Stimulated activated CD4-positive, alpha-beta T cell treated with anti-CD3 and anti-CD28 coated beads, Interleukin-12 subunit alpha, Interleukin-12 subunit beta, amount 100 ng/mL, for 24 hours (primary cell): Measurements from ENCODE around the gene PKNOX2.

Source experiments
- DNase-seq, 2 experiments: peaks; one replicate each; pipeline ENCODE4 v3.0.0-alpha.2; 2020; ENCODE audit warnings: low read depth in 2 of 2

The PKNOX2 gene

DNA sequence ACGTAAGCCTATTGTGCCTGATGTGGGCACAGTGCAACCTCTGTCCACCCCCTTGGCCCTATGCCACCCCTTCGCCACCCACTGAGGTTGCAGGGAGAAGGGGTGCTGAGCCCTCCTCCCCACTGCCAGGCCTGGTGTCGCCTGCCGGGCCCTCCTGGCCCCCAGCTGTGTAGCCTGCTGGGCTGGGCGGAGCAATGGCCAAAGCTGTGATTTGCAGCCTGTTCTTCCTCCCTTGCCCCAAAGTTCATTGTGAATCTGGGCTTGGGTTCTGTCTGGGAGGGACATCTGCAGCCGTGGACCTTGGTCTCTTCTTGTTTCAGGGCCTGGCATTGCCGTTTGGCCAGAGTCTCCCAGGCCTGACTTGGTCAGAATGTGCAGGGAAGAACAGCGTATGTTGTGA, 121.9 kb downstream of the PKNOX2 start:
- no peak for DNase-seq

DNA sequence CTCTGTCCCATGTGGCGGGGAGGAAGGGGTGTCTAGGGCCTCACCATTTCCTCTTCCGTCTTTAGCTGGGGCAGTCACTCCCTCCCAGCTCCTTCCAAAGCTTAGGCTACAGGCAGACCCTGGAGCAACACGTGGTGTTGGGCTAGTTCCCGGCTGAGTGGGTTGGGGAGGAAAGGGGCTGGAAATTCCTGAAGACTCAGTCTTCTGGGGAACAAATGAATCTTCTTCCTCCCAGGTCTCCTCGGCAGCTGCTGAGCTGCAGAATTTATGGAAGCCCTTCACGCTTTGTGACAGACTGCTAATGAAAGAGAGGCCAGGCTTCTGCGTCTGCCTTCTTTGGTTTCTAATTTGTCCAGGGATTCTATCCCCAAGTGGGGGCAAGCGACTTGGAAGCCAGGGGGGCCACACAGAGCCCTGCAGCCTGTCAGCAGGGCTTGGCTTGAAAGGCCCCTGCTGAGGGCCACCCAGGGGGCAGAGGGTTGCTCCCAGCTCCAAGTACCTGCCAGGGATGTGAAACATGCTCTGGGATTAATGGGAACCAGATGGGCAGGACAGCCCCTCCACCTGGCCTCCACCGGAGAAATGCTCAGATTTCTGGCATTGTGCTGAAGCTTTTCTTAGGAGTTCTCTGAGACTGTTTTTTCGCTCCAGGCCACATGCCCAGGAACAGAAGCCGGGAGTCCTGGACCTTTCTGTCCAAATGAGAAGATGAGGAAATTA, 123.1 kb downstream of the PKNOX2 start:
- no peak for DNase-seq

DNA sequence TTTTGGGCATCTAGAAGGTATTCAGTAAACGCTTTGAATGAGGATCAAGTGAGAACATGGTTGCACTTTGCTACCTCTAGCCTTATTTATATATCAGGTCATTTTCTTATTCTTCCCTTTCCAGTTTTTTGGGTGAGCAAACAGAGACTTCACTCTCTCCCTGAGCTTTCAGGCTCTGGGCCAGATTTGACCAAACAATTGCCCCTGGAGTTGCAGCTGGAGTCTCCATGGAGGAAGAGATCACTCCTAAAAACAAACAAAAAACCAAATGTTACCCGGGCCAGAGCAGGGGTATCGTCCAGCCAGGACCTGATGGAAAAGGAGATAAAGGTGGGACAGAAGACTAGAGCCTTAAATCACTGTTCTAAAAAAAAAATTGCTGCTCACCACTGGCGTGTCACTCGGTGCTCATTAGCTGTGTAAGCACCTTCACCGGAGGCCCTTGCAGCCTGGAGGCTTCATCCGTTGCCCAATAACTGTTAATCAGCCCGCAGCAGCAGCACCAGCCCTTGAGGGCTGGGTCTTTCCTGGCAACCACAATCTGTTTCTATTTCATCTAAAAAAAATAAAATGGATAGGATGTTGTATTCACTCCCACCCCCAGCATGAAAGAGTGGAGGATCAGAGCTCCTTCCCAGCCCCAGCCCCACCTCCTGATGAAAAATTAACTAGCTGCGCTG, 125.0 kb downstream of the PKNOX2 start:
- no peak for DNase-seq

DNA sequence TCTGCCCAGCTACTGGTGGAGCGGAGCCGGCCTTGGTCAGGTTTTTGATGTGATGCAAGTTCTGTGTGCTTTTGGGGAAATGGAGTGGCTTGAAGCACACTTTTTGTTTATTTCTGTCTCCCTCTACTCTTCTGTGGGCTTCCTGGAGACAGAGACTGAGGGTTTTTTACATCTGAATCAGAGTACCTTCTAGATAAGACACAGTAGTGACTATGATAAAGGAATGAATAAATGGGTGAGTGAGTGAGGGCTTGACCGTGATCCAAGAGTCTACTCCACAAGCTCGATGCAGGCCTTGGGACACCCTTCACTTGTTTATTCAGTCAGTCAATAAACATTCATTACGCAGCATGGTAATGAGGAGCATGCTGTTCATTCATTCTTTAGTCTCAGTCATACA, 125.7 kb downstream of the PKNOX2 start:
- no peak for DNase-seq

DNA sequence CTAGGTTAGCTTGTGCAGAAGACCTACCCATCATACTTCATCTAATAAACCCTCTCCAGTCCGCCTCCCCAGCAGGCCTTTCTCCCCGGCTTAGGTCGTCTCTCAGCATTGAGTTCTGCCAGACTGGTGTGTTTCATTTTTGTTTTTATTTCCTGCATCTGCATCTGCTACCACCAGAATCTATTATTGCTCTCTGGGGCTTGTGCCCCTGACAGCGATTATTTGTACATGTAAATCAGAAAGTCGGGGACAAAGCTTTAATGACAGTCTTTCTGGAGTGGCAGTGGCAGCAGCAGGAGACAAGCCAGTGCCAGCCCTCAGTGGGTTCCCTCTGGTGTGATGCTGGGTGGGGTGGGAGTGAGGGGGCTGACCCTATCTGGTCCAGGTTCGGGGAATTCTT, 127.5 kb downstream of the PKNOX2 start:
- no peak for DNase-seq

DNA sequence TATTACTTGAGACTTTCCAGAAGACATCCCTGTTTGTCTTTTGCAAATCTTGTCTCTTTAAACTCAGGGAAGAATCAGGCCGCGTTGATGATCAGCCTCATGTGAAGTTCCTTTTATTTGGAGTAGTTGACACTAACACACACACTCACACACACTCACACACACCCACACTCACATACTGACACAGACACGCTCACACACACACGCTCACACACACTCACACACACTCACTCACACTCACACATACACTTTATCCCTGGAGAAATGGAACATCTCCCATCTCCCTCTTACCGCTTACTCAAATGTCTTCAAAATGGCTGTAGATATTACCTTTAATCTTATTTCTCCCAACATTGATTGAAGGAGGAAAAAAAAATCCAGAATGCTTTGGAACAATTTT, 129.0 kb downstream of the PKNOX2 start:
- DNase-seq, result no peak

DNA sequence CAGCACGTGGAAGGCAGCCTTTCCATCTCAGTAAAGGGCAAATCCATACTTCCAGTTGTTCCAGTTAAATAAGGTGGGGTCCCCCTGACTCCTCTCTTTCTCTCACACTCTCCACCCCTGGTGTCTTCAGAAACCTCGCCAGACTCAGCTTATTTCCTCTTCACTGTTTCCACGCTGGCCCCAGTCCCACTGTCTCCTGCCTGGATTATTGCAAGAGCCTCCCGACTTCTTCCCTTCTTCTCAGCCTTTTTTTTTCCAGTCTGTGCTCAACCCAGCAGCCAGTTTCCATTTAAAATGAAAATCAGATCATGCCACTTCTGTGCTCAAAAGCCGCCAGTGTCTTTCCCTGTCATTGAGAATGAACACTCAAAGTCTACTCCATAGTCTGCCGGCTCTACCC, 131.4 kb downstream of the PKNOX2 start:
- DNase-seq, result no peak

DNA sequence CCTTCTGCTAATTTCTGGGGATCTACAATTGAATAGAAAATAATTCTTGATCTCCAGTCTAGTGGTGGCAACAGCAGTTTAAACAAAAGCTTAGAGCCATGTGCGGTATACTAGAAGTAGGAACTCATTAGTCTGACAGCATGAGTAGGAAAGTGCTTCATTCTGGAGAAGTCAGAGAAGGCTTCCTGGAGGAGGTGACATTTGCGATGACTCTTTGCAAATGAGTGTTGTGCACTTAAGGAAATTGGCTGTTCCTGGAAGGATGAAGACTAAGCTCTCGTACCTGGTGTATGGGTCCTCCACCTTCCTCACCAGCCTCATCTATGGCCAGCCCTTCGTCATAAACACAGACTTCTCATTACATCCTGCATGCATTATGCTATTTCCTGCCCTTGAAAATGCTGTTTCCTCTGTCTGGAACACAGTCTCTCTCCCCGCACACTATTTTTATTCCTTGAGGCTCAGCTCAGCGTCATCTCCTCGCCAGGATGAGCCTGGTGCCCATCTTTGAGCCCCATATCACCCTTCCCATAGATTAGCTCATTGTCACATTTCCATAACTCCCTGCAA, 132.9 kb downstream of the PKNOX2 start:
- no peak for DNase-seq

DNA sequence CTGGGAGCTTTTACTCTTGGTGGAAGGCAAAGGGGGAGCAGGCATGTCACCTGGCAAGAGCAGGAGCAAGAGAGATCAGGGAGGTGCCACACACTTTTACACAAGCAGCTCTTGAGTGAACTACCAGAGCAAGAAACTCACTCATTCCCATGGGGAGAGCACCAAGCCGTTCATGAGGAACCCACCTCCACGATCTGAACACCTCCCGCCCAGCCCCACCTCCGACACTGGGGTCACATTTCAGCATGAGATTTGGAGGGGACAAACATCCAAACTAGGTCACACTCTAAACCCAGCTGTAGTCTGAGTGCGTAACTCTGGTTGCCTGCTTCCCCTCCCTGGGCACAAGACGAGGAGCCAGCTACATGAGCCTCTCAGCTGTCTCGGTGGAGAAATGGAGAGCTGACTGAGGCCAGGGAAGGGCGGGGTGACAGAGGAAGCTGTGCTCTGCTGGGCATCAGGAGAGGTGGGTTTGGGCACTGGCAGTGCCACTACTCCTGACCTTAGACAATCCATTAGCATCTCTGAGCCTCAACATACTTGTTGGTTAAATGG, 134.6 kb downstream of the PKNOX2 start:
- no peak for DNase-seq

DNA sequence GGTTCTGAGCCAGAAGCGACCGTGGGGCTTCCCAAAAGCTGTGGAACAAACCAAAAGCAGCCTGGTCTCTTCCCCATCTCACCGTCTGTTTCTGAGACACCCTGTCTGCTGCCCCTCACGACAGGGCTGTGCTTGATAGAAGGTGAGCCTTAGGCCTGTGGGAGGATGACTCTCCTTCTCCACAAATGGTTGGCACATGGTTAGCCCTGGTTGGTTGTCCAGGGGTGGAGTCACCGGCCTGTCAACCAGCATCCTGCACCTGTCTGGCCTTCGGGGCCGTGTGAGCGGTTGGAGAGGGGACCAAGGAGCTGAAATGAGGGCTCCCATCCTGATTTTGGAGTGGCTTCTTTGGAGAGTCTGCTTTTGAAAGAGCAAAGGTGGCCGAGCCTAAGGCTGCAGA, 135.3 kb downstream of the PKNOX2 start:
- no peak for DNase-seq

DNA sequence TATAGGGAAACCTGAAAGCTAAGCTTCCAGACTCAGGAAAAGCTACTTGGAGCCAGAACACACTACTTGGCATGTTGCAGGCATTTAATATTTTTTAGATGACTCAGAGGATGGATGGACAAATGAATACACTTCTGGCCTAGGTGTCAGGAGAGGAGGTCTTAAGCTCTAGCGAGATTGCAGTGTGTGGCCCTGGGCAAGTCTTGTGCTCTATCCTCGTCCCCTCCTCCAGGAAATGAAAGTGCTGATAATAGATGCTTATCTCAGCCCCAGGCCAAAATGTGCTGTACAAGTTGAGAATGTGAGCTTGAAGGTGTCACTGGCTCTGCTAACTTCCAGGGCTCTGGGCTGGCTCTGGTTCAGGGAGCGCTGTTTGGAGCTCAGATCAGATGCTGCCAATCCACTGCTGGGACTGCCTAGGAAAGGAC, 136.3 kb downstream of the PKNOX2 start:
- no peak for DNase-seq

DNA sequence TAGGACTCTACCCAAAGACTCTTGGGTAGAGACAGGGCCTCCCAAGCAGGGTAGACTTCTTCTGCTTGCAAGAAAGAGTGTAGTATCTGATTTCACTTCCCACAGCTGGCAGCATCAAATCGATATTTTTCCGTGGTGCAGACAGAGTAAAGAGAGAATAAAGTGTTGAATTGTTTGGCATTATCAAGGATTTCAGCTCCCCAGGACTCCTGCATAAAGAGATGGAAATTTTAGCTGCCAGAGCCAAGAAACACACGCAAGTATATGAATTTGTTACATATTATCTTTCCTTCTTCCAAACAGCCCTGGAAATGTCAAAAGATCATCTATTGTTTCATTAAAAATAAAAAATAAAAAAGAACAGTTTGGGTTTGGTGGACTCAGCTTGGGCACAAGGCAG, 136.8 kb downstream of the PKNOX2 start:
- no peak for DNase-seq

DNA sequence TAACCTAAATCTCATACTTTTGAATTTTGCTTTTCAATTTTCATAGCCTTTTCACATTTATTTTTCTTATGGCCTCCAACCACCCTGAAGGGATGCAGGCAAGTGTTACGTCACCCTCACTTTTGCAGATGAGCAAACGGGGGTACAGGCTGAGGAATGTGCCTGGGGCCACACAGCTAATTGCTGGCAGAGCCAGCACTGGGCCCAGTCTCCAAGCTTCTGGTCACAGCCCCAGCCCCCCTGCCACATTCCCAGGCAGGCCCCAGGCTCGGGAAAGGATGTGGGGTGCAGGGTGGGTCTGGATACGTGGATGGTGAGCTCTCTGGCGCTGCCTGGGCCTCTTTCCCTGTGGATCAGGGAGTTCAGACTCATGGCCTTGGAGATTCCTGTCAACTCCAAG, 138.6 kb downstream of the PKNOX2 start:
- DNase-seq, result no peak

DNA sequence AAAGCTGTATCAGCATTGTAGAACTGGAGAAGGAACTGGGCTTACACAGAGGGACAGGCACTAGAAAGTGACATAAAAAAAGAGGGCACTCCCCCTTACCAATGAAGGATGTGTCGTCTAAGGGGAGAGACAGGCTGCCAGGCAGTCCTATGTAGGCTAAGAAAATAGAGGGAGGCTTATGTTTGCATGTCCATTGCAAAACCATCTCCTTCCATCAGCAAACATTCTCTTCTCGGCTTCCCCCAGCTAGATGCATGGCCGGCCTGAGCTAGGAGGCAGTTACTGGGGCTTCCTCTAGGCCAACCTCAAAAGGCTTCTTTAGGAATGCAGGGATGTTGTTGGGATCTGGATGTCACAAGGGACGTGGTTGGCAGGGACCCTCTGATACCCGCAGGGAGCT, 139.1 kb downstream of the PKNOX2 start:
- DNase-seq, result no peak

DNA sequence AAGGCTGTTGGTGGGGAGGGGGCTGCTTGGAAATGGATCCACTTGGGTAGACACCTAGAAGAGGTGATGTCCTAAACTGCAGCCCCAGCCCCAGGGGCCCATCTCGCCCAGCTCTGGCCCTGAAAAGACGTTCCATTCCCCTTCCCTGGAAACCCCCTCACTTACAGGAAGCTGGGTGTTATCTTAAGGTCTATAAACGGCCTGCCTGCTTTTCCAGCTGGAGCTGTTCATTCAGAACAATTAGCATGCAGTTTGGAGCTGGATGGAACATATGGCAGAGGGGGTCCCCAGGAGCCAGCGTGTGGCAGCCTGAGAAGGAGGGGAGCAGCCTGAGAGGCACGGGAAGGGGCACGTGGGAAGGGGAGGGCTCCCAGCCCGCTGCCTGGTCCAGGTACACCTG, 139.6 kb downstream of the PKNOX2 start:
- no peak for DNase-seq

DNA sequence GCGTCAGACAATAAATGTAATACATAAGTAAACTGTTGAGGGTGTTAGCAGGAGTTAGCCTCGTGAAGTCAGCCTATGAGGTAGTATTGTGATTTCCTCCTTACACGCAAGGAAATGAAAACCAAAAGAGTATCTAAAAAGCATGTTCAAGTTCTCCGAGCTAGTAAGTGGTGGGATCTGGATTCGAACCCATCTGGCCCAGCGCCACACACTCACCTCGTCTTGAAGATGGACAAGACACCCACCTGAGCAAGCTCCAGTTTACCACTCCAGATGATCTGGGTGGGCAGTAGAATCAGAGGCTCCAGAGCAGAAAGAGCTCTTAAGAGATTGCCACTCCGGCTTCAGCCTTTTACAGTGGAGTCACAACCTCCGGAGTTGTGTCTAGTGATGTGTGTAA, 140.3 kb downstream of the PKNOX2 start:
- DNase-seq, result no peak

DNA sequence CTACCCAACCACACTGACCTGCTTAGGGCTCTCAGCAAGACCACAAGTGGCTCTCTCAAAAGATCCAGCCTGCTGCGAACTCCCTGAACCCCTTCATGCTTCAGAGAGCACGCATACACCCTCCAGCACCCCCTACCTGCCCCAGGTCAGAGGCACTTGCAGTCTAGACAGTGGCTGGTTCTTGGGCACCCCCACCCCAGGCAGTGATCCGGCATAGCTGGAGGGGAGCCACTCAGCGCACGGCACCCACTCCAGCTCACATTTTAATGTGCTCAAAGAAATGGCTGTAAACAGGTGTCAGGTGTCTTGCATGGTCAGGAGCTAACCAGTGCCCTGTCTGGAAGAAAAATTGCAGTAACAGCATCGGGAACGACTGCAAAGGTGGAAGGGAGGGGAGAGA, 140.8 kb downstream of the PKNOX2 start:
- DNase-seq, result no peak

DNA sequence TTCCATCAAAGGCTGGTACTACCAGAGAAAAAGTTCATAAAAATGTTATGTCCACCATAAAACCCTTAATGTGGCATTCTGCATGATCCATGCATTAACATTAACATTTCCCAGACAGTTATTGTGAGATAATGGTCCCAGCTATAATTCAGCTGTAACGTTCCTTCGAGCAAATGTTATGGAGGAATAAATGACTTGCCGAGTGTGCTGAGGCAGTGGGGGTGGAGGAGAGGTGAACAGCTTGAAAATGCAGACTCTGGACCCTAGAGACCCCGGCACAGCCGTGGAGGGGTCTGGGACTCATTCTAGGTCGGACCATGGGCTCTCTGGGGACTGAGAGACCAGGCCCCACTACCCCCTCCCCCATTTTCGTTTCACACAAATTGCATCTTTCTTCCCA, 141.9 kb downstream of the PKNOX2 start:
- no peak for DNase-seq

DNA sequence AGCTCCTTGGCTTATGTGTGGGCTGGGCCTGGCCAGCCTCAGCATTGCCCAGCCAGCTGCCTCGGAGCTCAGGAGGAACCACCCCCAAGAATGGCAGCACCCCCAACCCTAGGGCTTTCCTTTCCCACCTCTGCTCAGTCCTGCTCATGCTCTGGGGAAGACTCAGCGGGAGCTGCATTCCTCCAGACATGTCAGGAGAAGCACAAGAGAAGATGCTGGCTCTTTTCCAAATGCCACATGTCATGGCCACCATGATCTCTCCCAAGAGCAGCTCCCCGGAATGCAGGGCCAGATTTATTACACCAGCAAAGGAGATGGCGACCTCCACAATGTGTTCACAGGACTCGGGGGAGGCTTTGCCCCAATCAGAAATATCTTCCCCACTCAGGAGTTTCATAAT, 143.7 kb downstream of the PKNOX2 start:
- DNase-seq, result no peak

DNA sequence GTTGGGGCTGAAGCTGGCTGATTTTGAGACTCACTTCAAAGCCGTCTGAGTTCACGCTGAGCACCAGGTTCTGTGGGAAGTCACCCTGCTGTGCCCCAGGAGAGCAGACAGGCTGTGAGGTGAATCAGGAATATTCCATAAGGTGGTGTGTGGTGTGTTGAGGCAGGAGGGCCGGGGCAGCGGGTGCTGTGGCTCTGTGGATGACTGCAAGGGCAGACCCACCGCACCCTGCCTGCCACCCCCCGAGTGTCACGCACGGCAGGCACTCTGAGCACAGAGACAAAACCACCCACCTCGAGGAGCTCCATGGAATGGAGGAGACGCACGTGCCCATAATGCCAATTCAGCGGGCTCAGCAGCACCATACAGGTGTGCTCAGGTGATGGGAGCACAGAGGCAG, 147.8 kb downstream of the PKNOX2 start:
- DNase-seq, result no peak

DNA sequence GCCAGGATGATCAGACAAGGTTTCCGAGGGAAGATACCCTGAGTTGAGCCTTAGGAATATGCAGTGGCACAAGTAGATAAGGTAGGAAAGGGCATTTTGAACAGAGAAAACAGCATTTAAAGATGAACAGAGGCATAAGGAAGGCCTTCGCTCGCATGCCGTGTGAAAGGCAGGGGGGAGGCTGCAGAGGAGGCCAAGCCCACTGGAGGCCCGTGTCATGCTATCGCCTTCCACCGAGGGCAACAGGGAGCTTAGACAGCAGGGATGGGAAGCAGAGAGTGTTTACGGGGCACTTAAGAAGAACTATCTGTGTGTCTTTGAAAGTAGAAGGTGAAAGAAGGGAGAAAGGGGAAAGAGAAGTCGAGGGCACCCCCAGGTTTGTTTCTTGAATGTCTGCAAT, 148.3 kb downstream of the PKNOX2 start:
- DNase-seq, result no peak

DNA sequence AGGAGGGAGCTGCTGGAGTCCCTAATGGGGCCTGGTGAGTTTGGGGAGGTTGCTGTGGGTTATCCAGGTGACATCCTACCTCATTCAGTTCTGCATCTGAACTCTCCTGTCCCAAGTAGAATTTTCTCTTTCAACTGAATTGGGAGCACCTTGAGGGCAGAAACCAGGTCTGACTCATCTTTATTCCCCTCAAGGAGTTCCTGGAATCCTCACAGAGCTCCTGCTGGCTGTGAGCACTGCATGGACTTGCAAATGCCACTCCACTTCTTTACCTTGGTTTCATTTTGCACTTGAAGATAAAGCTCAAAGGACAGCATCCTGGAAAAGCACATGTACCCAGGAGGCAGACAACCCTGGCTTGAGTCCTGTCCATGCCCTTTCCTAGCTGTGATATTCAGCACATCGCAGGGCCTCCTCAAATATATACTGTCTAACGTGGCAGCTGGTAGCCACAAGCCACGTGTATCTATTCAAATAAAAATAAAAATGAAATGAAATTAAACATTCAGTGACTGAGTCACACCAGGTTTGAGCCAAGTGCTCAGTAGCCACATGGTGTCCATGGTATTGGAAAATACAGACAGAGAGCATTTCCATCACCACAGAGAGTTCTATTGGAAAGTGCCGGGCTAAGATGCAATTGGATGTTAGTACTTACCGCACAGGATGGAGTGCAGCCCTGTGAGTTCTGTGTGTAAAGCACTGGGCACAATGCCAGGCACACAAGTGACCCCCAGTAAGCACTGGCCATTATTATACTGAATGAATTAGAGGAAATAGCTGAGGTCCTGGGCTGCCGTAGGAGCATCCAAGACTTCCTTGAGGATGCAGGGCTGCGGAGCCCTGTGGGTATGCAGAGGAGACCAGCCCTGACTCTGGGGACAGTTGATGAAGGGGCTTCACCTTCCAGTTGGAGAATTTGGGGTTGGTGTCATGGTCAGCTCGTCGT, 149.0 kb downstream of the PKNOX2 start:
- DNase-seq, result no peak
